H9 (cell line): ENCODE data around the gene FAM81A. TPM values are rescaled to one million over a fixed set of nuclear protein-coding genes. Genes with fewer than 3 reads are reported as not detected.

ENCODE experiments used
- DNase-seq: peaks from one replicate; pipeline ENCODE4 v3.0.0-alpha.2; 2017
- H2AFZ ChIP-seq: one replicate; pipeline ENCODE4 v1.6.1; 2013; ENCODE audit warnings: mild to moderate bottlenecking, low read length, control low read depth, moderate library complexity
- H2AK5ac ChIP-seq: 2 replicates; pipeline ENCODE4 v1.6.1; 2013; ENCODE audit warnings: low read length, control low read depth, mixed read lengths; ENCODE audit not compliant: insufficient read length
- H2BK120ac ChIP-seq: one replicate; pipeline ENCODE4 v1.6.1; 2013; ENCODE audit warnings: low read depth, mild to moderate bottlenecking, low read length, control low read depth, inconsistent platforms; ENCODE audit not compliant: poor library complexity, severe bottlenecking
- H2BK12ac ChIP-seq: 2 replicates; pipeline ENCODE4 v1.6.1; 2013; ENCODE audit warnings: low read length, control low read depth, mixed read lengths, low read depth; ENCODE audit not compliant: insufficient read length
- H2BK15ac ChIP-seq: 2 replicates; pipeline ENCODE4 v1.6.1; 2013; ENCODE audit warnings: low read depth, low read length, control low read depth
- H2BK20ac ChIP-seq: one replicate; pipeline ENCODE4 v1.6.1; 2013; ENCODE audit warnings: low read depth, mild to moderate bottlenecking, low read length, control low read depth, inconsistent platforms; ENCODE audit not compliant: poor library complexity, severe bottlenecking
- H2BK5ac ChIP-seq: 2 replicates; pipeline ENCODE4 v1.6.1; 2013; ENCODE audit warnings: low read length, control low read depth, mixed read lengths; ENCODE audit not compliant: insufficient read length
- H3K14ac ChIP-seq: 2 replicates; pipeline ENCODE4 v1.6.1; 2013; ENCODE audit warnings: low read length, control low read depth; ENCODE audit not compliant: insufficient read depth
- H3K18ac ChIP-seq: 2 replicates; pipeline ENCODE4 v1.6.1; 2013; ENCODE audit warnings: low read depth, mild to moderate bottlenecking, mixed read lengths, low read length, control low read depth; ENCODE audit not compliant: insufficient read length
- H3K23ac ChIP-seq: 2 replicates; pipeline ENCODE4 v1.6.1; 2013; ENCODE audit warnings: low read length, control low read depth, mixed read lengths, low read depth; ENCODE audit not compliant: insufficient read length
- H3K23me2 ChIP-seq: 2 replicates; pipeline ENCODE4 v1.6.1; 2013; ENCODE audit warnings: low read depth, mild to moderate bottlenecking, mixed read lengths, low read length, control low read depth; ENCODE audit not compliant: insufficient read length, poor library complexity, severe bottlenecking
- H3K27ac ChIP-seq: 2 replicates; pipeline ENCODE4 v1.5.1; 2013; ENCODE audit warnings: low read length, control low read depth, mixed read lengths, low read depth; ENCODE audit not compliant: insufficient read length
- H3K27me3 ChIP-seq: 2 replicates; pipeline ENCODE4 v1.6.1; 2013; ENCODE audit warnings: low read length, control low read depth, inconsistent platforms; ENCODE audit not compliant: insufficient read depth
- H3K4ac ChIP-seq: 2 replicates; pipeline ENCODE4 v1.6.1; 2013; ENCODE audit warnings: low read depth, mild to moderate bottlenecking, control low read depth, inconsistent platforms, low read length, moderate library complexity
- H3K4me1 ChIP-seq: 2 replicates; pipeline ENCODE4 v1.6.1; 2013; ENCODE audit warnings: low read length, control low read depth, inconsistent platforms; ENCODE audit not compliant: insufficient read depth
- H3K4me2 ChIP-seq: 2 replicates; pipeline ENCODE4 v1.6.1; 2013; ENCODE audit warnings: low read length, control low read depth, mixed read lengths; ENCODE audit not compliant: insufficient read length, insufficient read depth
- H3K56ac ChIP-seq: 2 replicates; pipeline ENCODE4 v1.6.1; 2013; ENCODE audit warnings: low read depth, mild to moderate bottlenecking, mixed read lengths, low read length, control low read depth; ENCODE audit not compliant: insufficient read length
- H3K79me1 ChIP-seq: 2 replicates; pipeline ENCODE4 v1.6.1; 2013; ENCODE audit warnings: low read depth, mild to moderate bottlenecking, moderate library complexity, low read length, control low read depth, inconsistent platforms; ENCODE audit not compliant: insufficient read depth, poor library complexity, severe bottlenecking
- H3K79me2 ChIP-seq: 2 replicates; pipeline ENCODE4 v1.6.1; 2013; ENCODE audit warnings: low read length, control low read depth, inconsistent platforms; ENCODE audit not compliant: insufficient read depth
- H3K9ac ChIP-seq: 2 replicates; pipeline ENCODE4 v1.6.1; 2013; ENCODE audit warnings: low read length, control low read depth, mixed read lengths; ENCODE audit not compliant: insufficient read length; ENCODE audit errors: extremely low read depth
- H3K9me3 ChIP-seq: one replicate; pipeline ENCODE4 v1.6.1; 2013; ENCODE audit warnings: low read depth, low read length, inconsistent platforms; ENCODE audit not compliant: control insufficient read depth
- H3T11ph ChIP-seq: one replicate; pipeline ENCODE4 v1.6.1; 2013; ENCODE audit warnings: mild to moderate bottlenecking, low read length, control low read depth, inconsistent platforms
- H4K20me1 ChIP-seq: one replicate; pipeline ENCODE4 v1.6.1; 2013; ENCODE audit not compliant: control insufficient read depth, insufficient read length, insufficient read depth
- H4K5ac ChIP-seq: 2 replicates; pipeline ENCODE4 v1.6.1; 2013; ENCODE audit warnings: low read depth, mild to moderate bottlenecking, mixed read lengths, low read length, control low read depth; ENCODE audit not compliant: insufficient read length
- H4K8ac ChIP-seq: replicated peaks from 2 replicates; pipeline ENCODE4 v1.6.1; 2013; ENCODE audit warnings: low read length, control low read depth, mixed read lengths, low read depth; ENCODE audit not compliant: insufficient read length
- H4K91ac ChIP-seq: 2 replicates; pipeline ENCODE4 v1.6.1; 2013; ENCODE audit warnings: low read depth, mild to moderate bottlenecking, moderate library complexity, mixed read lengths, low read length, control low read depth; ENCODE audit not compliant: insufficient read length
- H3K27ac Mint-ChIP-seq, 3 experiments: 2 replicates in 2 of 3; 3 replicates in 1 of 3; pipeline ENCODE4 v1.8.0; 2020 to 2021; ENCODE audit warnings: mixed read lengths in 3 of 3, mild to moderate bottlenecking in 1 of 3, moderate library complexity in 1 of 3
- H3K27me3 Mint-ChIP-seq: 2 replicates; pipeline ENCODE4 v1.8.0; 2021; ENCODE audit warnings: low read depth, mild to moderate bottlenecking, moderate library complexity, mixed read lengths
- H3K36me3 Mint-ChIP-seq, 3 experiments: 2 replicates in 2 of 3; 3 replicates in 1 of 3; pipeline ENCODE4 v1.8.0; 2020 to 2021; ENCODE audit warnings: low read depth in 3 of 3, mixed read lengths in 3 of 3; ENCODE audit not compliant: insufficient read depth in 1 of 3
- H3K4me1 Mint-ChIP-seq, 2 experiments: 2 replicates each; pipeline ENCODE4 v1.8.0; 2020; ENCODE audit warnings: mixed read lengths in 2 of 2
- H3K4me3 Mint-ChIP-seq, 2 experiments: 2 replicates in 1 of 2; 3 replicates in 1 of 2; pipeline ENCODE4 v1.8.0; 2020 to 2021; ENCODE audit warnings: mild to moderate bottlenecking in 2 of 2, mixed read lengths in 2 of 2, moderate library complexity in 1 of 2
- H3K9me3 Mint-ChIP-seq, 2 experiments: 2 replicates in 1 of 2; 3 replicates in 1 of 2; pipeline ENCODE4 v1.8.0; 2020; ENCODE audit warnings: mild to moderate bottlenecking in 2 of 2, mixed read lengths in 2 of 2, moderate library complexity in 1 of 2
- WGBS: extraction: QIAGEN DNeasy Blood & Tissue Kit; methylation state at CpG from one replicate; pipeline ENCODE4 v1.1.7; 2013; ENCODE audit warnings: missing lambda C conversion rate, low lambda C conversion rate, mixed read lengths; ENCODE audit not compliant: insufficient read length; ENCODE audit errors: extremely low coverage; 5-methylcytosine and 5-hydroxymethylcytosine counted together
- total RNA-seq: library from RNA; stranded (reverse); gene quantifications from 2 replicates; pipeline ENCODE4 v1.2.1, GENCODE V29; 2021
- TF ChIP-seq, protein P1 (sequence below): fragments of 200-600 bp; sonication (generic); conservative IDR thresholded peaks from 3 replicates; pipeline ENCODE4 v1.8.0; 2021; ENCODE audit warnings: antibody characterized with exemption, mild to moderate bottlenecking

Gene FAM81A
- total RNA-seq, 1 experiment from 2014 or later, result 1.7 TPM

DNA sequence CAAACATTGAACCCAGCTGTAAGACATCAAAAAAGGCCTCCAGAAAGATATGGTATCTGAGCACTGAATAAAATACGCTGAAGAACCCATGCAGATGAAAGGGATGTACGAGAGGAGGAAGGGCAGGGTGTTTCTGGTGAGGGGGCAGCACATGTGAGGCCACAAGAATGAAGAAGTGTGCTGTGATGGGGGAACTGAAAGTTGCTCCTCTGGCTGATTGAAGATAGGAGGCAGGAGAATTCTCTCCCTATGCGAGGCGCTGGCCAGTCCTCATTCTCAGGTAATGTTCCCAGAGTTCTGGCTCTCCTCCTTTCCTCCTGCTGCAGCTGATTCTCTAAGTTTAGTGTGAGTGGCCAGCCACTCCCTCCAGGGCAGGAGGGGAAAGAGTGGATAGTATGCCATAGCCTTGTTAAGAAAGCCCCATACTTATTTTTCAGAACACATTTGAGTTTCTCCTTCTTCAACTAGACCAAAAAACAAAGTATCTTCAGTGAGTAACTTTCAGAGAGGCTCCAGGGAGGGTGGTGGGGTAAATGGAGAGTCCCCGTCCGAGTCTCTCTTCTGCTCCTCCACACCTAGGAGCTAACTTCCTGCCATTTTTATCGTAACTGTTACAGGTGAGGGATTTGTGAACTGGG lies 38.4 kb upstream of the FAM81A start:
- H3K79me1 ChIP-seq, result no peaks in the 10 kb centered on the region
- H4K8ac ChIP-seq, result no peak overlapping the region
- WGBS, result no CpG with 5 or more reads among the region's 7 CpGs
- no peak overlapping the region for H3K4ac ChIP-seq
- no peak overlapping the region for H3K4me2 ChIP-seq
- H3K27me3 Mint-ChIP-seq, result peaks cover 19% of the 10 kb centered on the region
- no peak overlapping the region for H3K14ac ChIP-seq
- H3K4me1 Mint-ChIP-seq, result peaks cover 37 to 51% of the 10 kb centered on the region in 2 experiments
- H4K91ac ChIP-seq, result no peak overlapping the region
- H3K4me1 ChIP-seq, result peaks cover 2% of the 10 kb centered on the region; the same call in 1 of the 2 replicates
- no peaks in the 10 kb centered on the region for H3K36me3 Mint-ChIP-seq
- H2BK120ac ChIP-seq, result no peak overlapping the region
- H4K20me1 ChIP-seq, result no peaks in the 10 kb centered on the region
- H2AK5ac ChIP-seq, result no peak overlapping the region
- no peaks in the 10 kb centered on the region for H3K27me3 ChIP-seq
- no peak overlapping the region for H2BK5ac ChIP-seq
- no peaks in the 10 kb centered on the region for H3K9me3 ChIP-seq
- H3K56ac ChIP-seq, result no peak overlapping the region
- H4K5ac ChIP-seq, result no peak overlapping the region
- H2BK12ac ChIP-seq, result no peak overlapping the region
- no peak overlapping the region for H3K27ac Mint-ChIP-seq
- no peaks in the 10 kb centered on the region for H3K79me2 ChIP-seq
- H2BK20ac ChIP-seq, result no peak overlapping the region
- no peak overlapping the region for H3K18ac ChIP-seq
- no peak overlapping the region for H3K27ac ChIP-seq
- no peak for DNase-seq
- TF ChIP-seq, protein P1, sequence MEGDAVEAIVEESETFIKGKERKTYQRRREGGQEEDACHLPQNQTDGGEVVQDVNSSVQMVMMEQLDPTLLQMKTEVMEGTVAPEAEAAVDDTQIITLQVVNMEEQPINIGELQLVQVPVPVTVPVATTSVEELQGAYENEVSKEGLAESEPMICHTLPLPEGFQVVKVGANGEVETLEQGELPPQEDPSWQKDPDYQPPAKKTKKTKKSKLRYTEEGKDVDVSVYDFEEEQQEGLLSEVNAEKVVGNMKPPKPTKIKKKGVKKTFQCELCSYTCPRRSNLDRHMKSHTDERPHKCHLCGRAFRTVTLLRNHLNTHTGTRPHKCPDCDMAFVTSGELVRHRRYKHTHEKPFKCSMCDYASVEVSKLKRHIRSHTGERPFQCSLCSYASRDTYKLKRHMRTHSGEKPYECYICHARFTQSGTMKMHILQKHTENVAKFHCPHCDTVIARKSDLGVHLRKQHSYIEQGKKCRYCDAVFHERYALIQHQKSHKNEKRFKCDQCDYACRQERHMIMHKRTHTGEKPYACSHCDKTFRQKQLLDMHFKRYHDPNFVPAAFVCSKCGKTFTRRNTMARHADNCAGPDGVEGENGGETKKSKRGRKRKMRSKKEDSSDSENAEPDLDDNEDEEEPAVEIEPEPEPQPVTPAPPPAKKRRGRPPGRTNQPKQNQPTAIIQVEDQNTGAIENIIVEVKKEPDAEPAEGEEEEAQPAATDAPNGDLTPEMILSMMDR, result no peak
- H2BK15ac ChIP-seq, result no peak overlapping the region
- no peak overlapping the region for H3T11ph ChIP-seq
- H3K23me2 ChIP-seq, result no peaks in the 10 kb centered on the region
- H3K23ac ChIP-seq, result no peak overlapping the region
- no peak overlapping the region for H3K4me3 Mint-ChIP-seq
- H3K9me3 Mint-ChIP-seq, result no peaks in the 10 kb centered on the region; a peak in 1 of 5 replicates
- H2AFZ ChIP-seq, result no peak overlapping the region
- H3K9ac ChIP-seq, result no peak overlapping the region
